ENCODE measurements around the gene CSNK1G1.

GRCh38 chr15:64121614-64122013 lies 234.4 kb downstream of the CSNK1G1 start:
- TF ChIP-seq GATA2 (IDR thresholded peaks at IDR 0.05; ENCODE audit: low read depth, low read length), result no peak
- TF ChIP-seq GATA3 (IDR thresholded peaks at IDR 0.05; ENCODE audit: low read depth, low read length), result no peak

All from SH-SY5Y (cell line).